GM12872 (cell line): ENCODE results near the gene TEX12.

ENCODE experiments used
- TF ChIP-seq, protein P1 (sequence below): IDR thresholded peaks from 3 replicates; pipeline ENCODE4 v1.5.1; 2011; ENCODE audit warnings: low read depth, mild to moderate bottlenecking, low read length, moderate library complexity; ENCODE audit not compliant: insufficient read depth

TEX12 gene

DNA sequence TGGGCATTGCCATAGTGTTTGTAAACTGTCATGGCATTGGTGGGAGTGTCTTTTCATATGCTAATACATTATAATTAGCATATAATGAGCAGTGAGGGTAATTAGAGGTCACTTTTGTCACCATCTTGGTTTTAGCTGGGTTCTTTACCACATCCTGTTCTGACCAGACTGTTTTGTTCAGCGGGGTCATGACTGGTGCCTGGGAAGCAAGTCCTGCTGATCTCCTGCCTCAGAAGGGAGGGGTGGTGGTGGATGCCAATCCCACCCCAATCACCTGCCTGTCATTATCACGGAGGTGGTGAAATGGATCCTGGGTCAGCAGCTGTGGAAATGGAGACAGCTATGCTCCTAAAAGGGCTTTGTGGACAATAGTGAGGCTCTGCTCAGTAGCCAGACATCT lies 34.4 kb upstream of the TEX12 start:
- TF ChIP-seq, protein P1, sequence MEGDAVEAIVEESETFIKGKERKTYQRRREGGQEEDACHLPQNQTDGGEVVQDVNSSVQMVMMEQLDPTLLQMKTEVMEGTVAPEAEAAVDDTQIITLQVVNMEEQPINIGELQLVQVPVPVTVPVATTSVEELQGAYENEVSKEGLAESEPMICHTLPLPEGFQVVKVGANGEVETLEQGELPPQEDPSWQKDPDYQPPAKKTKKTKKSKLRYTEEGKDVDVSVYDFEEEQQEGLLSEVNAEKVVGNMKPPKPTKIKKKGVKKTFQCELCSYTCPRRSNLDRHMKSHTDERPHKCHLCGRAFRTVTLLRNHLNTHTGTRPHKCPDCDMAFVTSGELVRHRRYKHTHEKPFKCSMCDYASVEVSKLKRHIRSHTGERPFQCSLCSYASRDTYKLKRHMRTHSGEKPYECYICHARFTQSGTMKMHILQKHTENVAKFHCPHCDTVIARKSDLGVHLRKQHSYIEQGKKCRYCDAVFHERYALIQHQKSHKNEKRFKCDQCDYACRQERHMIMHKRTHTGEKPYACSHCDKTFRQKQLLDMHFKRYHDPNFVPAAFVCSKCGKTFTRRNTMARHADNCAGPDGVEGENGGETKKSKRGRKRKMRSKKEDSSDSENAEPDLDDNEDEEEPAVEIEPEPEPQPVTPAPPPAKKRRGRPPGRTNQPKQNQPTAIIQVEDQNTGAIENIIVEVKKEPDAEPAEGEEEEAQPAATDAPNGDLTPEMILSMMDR: no peak

DNA sequence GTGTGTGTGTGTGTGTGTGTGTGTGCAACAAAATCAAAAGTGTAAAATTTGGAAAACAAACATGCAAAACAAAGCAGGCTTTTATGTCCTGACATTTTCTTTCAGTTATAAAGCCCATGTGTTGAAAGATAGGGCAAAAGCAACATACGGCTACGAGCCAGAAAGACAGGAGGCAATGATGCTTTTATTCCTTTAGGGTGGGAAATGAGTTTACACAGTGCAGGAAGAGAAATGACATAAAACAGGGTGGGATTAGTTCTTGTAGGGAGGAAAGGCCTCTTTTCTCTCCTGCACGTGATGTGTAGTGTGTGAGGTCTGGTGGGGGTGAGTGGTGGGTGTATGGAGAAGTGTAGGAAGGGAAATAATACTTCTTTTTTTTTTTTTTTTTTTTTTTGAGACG lies 32.7 kb upstream of the TEX12 start:
- TF ChIP-seq, protein P1: no peak

DNA sequence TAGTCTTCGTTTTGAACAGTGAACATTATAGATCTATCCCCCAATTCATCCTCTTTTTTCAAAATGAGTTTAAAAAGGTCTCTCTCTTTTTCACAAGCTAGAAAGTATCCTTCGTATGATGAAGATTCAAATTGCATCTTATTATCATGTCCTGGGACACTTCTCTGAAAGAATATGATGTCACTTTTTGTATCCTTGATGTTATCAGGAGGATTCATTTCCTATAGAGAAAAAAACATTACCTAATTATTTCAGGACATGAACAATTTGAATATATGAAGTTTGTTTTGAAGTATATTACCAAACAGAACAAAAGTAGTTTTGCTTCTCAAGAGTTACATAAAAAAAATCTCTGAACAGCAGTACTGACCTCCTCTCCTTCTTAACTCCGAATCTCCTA lies 23.6 kb upstream of the TEX12 start:
- TF ChIP-seq, protein P1: no peak

DNA sequence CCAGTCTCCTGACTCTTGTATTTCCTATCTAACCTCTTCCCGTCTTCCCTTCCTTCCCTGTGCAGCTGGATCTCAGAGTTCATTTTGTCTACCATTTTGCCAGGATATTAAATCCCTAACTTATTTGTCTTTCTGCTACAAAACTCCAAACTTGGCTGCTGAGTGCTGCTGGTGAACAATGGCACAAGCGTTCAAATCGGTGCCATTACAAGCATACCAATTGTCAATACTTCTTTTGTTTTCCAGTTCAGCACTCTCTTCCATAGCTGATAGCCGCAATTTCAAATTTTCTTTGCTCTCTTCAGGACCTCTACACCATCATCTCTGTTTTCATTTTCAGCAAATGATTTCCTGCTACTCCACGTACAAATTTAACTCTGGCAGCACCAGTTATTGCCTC lies 16.7 kb upstream of the TEX12 start:
- TF ChIP-seq, protein P1: no peak

DNA sequence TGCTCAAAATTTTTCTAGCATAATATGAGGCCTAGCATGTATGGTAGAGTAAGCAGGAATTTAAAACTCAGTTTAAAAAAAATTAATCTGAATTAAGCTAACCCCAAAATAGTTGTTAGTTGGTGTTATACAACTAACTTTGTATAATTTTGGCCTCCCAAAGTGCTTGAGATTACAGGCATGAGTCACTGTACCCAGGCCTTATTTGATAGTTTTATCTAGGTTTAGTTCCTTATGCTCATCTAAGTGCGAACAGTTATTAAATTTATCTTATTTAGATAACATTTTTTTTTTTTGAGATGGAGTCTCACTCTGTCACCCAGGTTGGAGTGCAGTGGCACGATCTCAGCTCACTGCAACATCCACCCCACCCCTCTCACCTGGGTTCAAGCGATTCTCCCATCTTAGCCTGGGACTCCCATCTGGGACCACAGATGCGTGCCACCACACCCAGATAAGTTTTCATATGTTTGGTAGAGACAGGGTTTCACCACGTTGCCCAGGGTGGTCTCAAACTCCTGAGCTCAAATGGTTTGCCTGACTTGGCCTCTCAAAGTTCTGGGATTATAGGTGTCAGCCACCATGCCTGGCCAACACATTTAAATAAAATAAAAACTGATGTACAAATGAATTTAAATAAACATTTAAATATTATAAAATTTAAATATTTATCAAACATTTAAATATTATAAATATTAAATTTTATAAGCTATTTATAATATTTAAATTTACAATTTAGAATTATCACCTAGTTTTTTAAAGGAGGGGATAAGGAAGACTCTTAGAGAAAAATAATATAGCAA lies 10.8 kb upstream of the TEX12 start:
- TF ChIP-seq, protein P1: no peak

DNA sequence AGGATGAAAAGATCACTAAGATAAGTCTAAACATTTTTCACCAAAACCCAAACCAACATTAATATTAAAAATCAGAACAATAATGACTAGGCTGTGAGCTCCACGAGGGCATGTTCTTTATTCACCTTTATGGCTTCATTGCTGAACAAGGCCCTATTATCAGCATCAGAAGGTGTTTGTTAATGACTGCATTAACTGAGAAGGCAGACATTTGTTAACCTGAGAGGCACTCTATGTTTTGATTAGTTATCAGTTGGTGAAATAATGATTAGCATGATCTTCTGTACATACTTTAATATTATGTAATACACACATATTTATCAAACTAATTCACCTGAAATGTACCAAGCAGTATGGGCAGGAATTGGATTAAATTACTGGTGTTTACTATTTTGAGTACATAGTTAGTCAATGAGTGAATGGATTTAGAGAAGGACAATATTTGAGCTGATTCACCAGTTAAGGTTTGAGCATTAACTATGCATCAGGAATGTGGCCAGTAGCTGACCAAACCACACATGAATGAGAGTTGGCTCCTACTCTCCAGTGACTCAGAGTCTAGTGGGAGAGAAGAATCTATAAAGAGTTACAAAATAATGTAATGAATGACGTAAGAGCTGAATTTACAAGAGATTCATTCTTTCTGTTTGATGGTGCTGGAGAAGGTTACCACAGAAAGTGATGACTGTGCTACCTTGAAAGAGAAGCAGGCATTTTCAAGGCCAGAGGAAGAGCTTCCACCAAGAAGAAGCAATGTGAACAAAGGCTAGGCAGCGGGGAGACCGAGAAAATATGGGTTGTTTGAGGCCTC lies 10.0 kb upstream of the TEX12 start:
- TF ChIP-seq, protein P1: no peak
